H7 (cell line): ENCODE data around the gene SPACA7. TPM values are rescaled to one million over a fixed set of nuclear protein-coding genes. Genes with fewer than 3 reads are reported as not detected.

Source experiments
- DNase-seq: peaks from one replicate; pipeline ENCODE4 v3.0.0; 2012
- H3K27me3 ChIP-seq: 2 replicates; pipeline ENCODE4 v1.6.0; 2011; ENCODE audit warnings: mild to moderate bottlenecking, low read length; ENCODE audit not compliant: control insufficient read depth, insufficient read depth
- H3K36me3 ChIP-seq: replicated peaks from 2 replicates; pipeline ENCODE4 v1.5.1; 2011; ENCODE audit warnings: low read length; ENCODE audit not compliant: control insufficient read depth, insufficient read depth
- H3K4me3 ChIP-seq: 2 replicates; pipeline ENCODE4 v1.5.1; 2011; ENCODE audit warnings: low read depth, mild to moderate bottlenecking, control low read depth, low read length, moderate library complexity; ENCODE audit not compliant: insufficient read depth
- total RNA-seq: library from RNA; depleted of rRNA; stranded (reverse); fragments of >200 nt; shearing (Covaris generic); gene quantifications from 2 replicates; pipeline ENCODE4 v1.2.3, GENCODE V29; 2014; rRNA removed

SPACA7 gene
- total RNA-seq, 1 experiment from 2014 or later, result not detected

DNA sequence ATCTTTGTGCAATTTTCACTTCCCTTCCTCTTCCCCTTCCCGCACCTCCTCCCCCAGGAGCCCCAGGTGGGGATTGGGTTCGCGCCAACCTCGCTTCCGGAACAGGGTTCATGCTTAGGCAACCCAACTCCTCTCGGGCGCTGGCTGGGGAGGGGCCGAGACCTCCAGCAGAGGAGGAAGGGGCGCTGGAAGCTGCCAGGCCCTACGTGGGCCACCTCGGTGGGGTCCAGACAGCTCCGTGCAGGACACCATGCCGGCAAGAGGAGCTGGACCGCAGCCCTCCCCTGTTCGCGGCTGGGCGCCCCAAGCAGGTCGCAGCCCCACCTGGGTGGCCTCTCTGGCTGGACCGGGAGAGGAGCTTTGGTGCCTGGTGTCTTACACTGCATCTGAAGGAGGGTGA, 91.1 kb downstream of the SPACA7 start:
- Histone ChIP-seq H3K4me3 (no peak overlapping the region), H3K36me3 (no peaks in the 10 kb centered on the region), H3K27me3 (no peaks in the 10 kb centered on the region)
- DNase-seq, result peak; percentile 54

DNA sequence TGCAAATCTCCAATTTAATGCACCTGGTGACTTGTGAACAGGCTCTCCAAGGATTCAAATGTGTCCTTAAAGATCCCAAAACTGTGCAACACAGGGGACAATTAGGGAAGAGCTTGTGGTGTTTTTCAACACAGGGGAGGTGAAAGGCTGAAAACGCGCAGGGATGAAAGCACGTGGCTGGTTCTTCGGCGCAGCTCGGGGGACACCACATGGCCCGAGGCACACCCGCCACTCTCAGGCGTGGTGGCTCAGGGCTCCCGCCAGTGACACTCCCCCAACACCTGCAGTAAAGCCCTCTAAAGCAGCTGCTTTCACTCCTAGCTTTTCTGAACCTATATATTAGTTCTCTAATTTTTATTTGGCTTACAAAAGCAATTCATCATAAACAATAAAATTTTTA, 91.9 kb downstream of the SPACA7 start:
- DNase-seq, result no peak
- Histone ChIP-seq H3K4me3 (no peak overlapping the region), H3K36me3 (no peaks in the 10 kb centered on the region), H3K27me3 (no peaks in the 10 kb centered on the region)

DNA sequence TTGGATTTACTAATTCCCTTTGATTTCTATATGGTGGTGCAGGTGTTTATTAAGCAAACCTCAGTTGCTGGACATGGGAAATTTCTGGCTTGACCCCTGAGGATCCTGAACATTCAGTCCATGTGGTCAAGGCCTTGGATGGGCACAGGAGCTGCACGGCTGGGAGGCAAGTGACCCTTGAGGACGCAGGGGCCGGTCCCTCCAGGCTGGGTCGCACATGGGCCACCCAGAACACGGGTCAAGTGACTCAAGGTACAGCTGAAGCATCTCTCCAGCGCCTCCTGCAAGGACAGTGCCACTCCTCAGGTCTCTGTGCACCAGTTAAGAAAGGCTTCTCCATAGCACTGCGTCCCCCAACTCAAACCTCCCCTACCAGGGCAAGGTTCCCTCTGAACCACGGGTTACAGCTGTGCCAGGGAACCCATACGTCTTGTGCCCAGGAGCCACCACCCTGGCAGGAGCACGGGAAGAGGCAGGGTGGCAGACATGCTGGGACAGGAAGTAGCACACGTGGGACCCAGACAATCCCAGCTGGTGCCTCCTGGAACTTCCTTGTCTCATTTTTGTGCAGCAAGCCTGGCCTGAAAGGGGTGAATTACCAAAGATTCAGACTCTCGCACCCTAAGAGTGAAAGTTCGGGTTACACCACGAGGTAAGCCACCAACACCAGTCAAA, 93.1 kb downstream of the SPACA7 start:
- Histone ChIP-seq H3K36me3 (no peaks in the 10 kb centered on the region), H3K4me3 (no peak overlapping the region), H3K27me3 (no peaks in the 10 kb centered on the region)
- no peak for DNase-seq

DNA sequence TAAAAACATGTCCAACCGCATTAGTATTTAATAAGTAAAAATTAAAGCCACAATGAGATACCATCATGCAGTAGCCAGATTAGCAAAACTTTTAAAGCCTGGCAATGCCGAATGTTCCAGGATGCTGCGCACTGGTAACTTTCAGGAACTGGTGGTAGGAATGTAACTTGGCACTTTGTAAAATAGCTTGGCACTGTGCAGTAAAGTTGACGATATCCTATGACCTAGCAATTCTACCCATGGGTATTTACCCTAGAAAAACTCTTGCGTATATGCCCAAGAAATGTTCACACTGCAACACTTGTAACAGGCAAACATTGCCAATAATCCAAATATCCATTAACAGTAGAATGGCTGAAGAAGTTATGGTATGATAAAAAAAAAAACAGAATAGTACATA, 97.7 kb downstream of the SPACA7 start:
- H3K36me3 ChIP-seq, result no peaks in the 10 kb centered on the region
- DNase-seq, result no peak
- no peak overlapping the region for H3K4me3 ChIP-seq
- no peaks in the 10 kb centered on the region for H3K27me3 ChIP-seq

DNA sequence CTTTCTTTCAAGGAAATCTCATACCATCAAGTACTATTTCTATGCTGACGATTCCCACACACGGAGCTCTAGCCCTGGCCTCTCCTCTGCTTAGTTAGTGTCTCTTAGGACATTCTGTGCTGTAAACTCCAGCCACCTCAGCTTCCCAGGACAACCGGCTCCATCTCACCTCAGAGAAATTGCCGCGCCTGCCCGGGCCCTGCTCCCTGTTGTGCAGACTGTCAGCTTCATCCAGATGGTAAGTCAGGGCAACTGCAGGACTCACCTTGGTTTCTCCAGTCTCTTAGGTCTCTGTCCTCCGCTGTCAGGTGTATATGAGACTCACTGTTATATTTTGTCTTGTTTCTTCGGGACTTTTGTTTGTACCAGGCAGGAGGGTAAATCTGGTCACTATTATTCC, 98.7 kb downstream of the SPACA7 start:
- no peak overlapping the region for H3K4me3 ChIP-seq
- no peaks in the 10 kb centered on the region for H3K36me3 ChIP-seq
- no peaks in the 10 kb centered on the region for H3K27me3 ChIP-seq
- DNase-seq, result peak; percentile 48

DNA sequence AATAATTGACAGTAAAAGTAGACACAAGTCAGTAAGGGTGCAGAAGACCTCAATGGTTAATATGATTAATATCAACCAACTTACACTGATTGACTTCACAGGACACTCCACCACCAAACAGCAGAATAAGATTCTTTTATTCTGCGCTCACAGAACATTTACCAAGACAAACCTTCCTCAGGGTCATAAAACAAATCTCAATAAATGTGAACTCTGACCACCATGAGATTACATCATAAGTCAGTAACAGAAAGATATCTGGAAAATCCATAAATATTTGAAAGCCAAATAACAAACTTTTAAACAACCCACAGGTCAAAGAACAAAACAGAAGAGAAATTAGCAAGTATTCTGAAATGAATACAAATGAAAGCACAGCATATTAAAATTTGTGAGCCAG, 99.7 kb downstream of the SPACA7 start:
- H3K4me3 ChIP-seq, result no peak overlapping the region
- no peaks in the 10 kb centered on the region for H3K36me3 ChIP-seq
- DNase-seq, result no peak
- no peaks in the 10 kb centered on the region for H3K27me3 ChIP-seq

DNA sequence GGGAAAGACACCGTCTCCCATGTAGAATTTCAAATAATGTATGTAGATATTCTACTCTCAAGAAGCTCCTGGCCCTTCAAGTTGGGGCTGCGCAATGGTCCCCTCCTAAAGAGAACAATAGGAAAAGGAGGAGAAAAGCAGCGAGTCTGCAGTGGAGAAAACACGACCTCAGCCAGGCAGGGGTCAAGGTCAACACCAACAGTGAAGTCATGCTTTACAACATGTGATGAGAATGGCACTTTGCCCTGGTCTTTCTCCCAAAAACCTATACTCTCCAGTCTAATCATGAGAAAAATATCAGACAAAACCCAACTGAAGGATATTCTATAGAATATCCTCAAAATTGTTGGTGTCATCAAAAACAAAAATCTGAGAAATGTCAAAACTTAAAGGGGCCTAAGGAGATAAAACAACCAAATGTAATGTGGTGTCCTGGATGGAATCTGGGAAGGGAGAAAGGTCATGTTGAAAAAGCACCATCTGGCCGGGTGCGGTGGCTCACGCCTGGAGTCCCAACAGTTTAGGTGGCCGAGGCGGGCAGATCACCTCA, 101.0 kb downstream of the SPACA7 start:
- no peak for DNase-seq
- Histone ChIP-seq H3K36me3 (no peaks in the 10 kb centered on the region), H3K4me3 (no peak overlapping the region), H3K27me3 (no peaks in the 10 kb centered on the region)

DNA sequence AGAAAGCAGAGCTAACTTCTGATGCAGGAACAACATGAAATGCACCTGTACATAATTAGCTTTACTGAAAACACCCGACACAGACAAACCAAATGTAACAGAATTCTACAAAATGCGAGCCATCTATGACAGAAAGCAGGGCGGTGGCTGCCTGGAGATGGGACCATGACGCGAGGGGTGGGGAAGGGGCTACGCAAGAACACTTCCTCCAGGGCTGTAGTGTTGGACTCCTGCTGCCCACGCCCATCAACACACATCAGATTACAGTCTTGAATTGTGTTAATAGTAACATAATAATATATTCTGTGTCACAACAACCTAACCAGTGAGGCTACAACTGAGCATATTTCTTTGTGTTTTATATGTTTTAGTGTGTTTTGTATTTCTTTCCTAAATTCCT, 103.2 kb downstream of the SPACA7 start:
- Histone ChIP-seq H3K4me3 (no peak overlapping the region), H3K27me3 (no peaks in the 10 kb centered on the region), H3K36me3 (no peaks in the 10 kb centered on the region)
- no peak for DNase-seq

DNA sequence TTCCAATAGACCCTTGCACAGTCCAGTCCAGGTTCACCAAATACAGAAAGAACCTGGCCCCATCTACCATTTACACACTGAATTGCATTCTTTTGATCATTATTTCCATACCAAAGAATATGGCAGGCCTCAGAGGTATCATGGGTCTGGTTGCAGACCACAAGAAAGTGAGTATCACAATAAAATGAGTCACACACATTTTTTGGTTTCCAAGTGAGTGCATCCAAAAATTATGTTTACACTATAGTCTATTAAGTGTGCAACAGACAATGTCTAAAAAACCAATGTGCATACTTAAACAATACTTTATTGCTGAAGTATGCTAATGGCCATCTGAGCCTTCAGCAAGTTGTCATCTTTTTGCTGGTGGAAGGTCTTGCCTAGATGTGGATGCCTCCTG, 105.3 kb downstream of the SPACA7 start:
- H3K36me3 ChIP-seq, result no peaks in the 10 kb centered on the region
- no peak overlapping the region for H3K4me3 ChIP-seq
- no peak for DNase-seq
- H3K27me3 ChIP-seq, result no peaks in the 10 kb centered on the region

DNA sequence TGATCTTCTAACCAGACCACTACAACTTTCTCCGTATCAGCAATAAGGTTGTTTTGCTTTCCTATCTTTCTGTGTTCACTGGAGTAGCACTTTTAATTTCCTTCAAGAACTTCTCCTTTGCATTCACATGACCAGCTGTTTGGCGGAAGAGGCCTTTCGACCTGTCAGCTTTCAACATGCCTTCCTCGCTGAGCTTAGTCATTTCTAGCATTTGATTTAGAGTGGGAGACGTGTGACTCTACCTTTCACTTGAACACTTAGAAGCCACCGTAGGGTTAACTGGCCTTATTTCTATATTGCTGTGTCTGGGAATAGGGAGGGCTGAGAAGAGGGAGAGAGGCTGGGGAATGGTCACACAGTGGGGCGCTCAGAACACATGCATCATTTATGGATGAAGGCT, 107.1 kb downstream of the SPACA7 start:
- no peaks in the 10 kb centered on the region for H3K36me3 ChIP-seq
- no peaks in the 10 kb centered on the region for H3K27me3 ChIP-seq
- no peak overlapping the region for H3K4me3 ChIP-seq
- no peak for DNase-seq

Other genes with a start within 250 kb of the SPACA7 start
- 19.2 and 25.8 TPM in 2 replicates for gene TUBGCP3, start 211.8 kb downstream of the SPACA7 start, total RNA-seq